Panc1 (cell line): ENCODE data around the gene ZNF407.

Source experiments
- POLR2AphosphoS5 ChIP-seq: IDR thresholded peaks from 2 replicates; pipeline ENCODE4 v1.6.1; 2012; ENCODE audit warnings: mild to moderate bottlenecking, low read depth, low read length, moderate library complexity
- SIN3A ChIP-seq: IDR thresholded peaks from 2 replicates; pipeline ENCODE4 v1.6.1; 2012; ENCODE audit warnings: low read depth, mild to moderate bottlenecking, low read length, moderate library complexity, borderline replicate concordance; ENCODE audit not compliant: insufficient read depth
- TF ChIP-seq, protein P1 (sequence below): fragments of 450-650 bp; IDR thresholded peaks from 2 replicates; pipeline ENCODE4 v1.5.1; 2017; ENCODE audit warnings: mild to moderate bottlenecking
- TF ChIP-seq, protein P2 (sequence below), 2 experiments: IDR thresholded peaks; 2 replicates each; pipeline ENCODE4 v1.6.1; 2011 to 2012; ENCODE audit warnings: low read depth in 2 of 2, control low read depth in 1 of 2, low read length in 1 of 2, mild to moderate bottlenecking in 1 of 2, moderate library complexity in 1 of 2; ENCODE audit not compliant: insufficient read depth in 1 of 2

DNA sequence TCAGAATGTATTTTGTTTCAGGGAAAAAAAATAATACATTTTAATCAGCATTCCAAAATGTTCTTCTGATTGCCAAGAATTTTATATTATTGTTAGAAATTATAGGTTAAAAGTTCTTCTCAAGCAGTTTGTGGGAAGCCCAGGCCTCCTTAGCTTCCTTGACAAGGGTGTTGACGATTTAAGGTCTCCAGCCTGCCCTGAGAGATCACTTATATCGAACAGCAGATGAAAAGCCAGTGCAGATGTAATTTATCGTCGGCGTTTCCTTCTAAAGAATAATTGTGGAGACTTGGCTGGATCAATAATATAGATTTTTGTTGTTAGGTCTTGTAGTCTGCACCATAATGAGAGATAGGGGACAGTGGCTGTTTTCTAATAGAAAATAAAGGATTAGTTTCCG is 280.6 kb downstream of the ZNF407 start:
- TF ChIP-seq, protein P1, sequence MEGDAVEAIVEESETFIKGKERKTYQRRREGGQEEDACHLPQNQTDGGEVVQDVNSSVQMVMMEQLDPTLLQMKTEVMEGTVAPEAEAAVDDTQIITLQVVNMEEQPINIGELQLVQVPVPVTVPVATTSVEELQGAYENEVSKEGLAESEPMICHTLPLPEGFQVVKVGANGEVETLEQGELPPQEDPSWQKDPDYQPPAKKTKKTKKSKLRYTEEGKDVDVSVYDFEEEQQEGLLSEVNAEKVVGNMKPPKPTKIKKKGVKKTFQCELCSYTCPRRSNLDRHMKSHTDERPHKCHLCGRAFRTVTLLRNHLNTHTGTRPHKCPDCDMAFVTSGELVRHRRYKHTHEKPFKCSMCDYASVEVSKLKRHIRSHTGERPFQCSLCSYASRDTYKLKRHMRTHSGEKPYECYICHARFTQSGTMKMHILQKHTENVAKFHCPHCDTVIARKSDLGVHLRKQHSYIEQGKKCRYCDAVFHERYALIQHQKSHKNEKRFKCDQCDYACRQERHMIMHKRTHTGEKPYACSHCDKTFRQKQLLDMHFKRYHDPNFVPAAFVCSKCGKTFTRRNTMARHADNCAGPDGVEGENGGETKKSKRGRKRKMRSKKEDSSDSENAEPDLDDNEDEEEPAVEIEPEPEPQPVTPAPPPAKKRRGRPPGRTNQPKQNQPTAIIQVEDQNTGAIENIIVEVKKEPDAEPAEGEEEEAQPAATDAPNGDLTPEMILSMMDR = no peak
- TF ChIP-seq POLR2AphosphoS5 (no peak), SIN3A (no peak)
- TF ChIP-seq, protein P2, sequence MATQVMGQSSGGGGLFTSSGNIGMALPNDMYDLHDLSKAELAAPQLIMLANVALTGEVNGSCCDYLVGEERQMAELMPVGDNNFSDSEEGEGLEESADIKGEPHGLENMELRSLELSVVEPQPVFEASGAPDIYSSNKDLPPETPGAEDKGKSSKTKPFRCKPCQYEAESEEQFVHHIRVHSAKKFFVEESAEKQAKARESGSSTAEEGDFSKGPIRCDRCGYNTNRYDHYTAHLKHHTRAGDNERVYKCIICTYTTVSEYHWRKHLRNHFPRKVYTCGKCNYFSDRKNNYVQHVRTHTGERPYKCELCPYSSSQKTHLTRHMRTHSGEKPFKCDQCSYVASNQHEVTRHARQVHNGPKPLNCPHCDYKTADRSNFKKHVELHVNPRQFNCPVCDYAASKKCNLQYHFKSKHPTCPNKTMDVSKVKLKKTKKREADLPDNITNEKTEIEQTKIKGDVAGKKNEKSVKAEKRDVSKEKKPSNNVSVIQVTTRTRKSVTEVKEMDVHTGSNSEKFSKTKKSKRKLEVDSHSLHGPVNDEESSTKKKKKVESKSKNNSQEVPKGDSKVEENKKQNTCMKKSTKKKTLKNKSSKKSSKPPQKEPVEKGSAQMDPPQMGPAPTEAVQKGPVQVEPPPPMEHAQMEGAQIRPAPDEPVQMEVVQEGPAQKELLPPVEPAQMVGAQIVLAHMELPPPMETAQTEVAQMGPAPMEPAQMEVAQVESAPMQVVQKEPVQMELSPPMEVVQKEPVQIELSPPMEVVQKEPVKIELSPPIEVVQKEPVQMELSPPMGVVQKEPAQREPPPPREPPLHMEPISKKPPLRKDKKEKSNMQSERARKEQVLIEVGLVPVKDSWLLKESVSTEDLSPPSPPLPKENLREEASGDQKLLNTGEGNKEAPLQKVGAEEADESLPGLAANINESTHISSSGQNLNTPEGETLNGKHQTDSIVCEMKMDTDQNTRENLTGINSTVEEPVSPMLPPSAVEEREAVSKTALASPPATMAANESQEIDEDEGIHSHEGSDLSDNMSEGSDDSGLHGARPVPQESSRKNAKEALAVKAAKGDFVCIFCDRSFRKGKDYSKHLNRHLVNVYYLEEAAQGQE (IDR thresholded peaks at IDR 0.05; ENCODE audit: insufficient read depth in 1 of 2, low read depth in 2 of 2, low read length in 1 of 2) = no peak
